A549 (cell line): Measurements from ENCODE around the gene LGALS7B. TPM values are rescaled to one million over a fixed set of nuclear protein-coding genes. Genes with fewer than 3 reads are reported as not detected.

Source experiments
- ATAC-seq, 2 experiments: fragments of 200-7000 bp in 1 of 2; fragments of >200 bp in 1 of 2; cut with Nextera tagmentation in 1 of 2; cut with Tn5 transposase in 1 of 2; 3 replicates each; pipeline versions ENCODE4 v1.8.0 to v1.9.1; 2018 to 2020; ENCODE audit warnings: mild to moderate bottlenecking in 1 of 2, moderate library complexity in 1 of 2
- CTCF ChIA-PET: fragments of 300-600 bp; sonication (Branson Sonifier 250); formaldehyde crosslinking; extraction: SDS; loops from one replicate; lab custom pipeline; 2021; ENCODE audit warnings: antibody characterized with exemption, inconsistent platforms; lab: Yijun Ruan, JAX
- POLR2A ChIA-PET: fragments of 350-600 bp; formaldehyde crosslinking; extraction: SDS; loops from one replicate; lab custom pipeline; 2021; ENCODE audit warnings: antibody characterized with exemption, inconsistent platforms; lab: Yijun Ruan, JAX
- DNase-seq, 2 experiments: peaks; one replicate each; pipeline versions ENCODE4 v3.0.0 to v3.0.0-alpha.2; 2011 to 2016; ENCODE audit warnings: low read depth in 1 of 2, low spot score in 1 of 2
- FAIRE-seq: peaks from 2 replicates; lab custom pipeline; 2011; peaks lifted over from hg19 to GRCh38; lab: Jason Lieb, UNC
- H3K27ac ChIP-seq, 2 experiments: fragments of >200 bp; sonication (Bioruptor Twin); formaldehyde crosslinking; 3 replicates each; pipeline ENCODE4 v1.5.1; 2016 to 2017
- H3K4me1 ChIP-seq: fragments of >200 bp; sonication (Bioruptor Twin); formaldehyde crosslinking; 3 replicates; pipeline ENCODE4 v1.6.1; 2016
- H3K4me2 ChIP-seq: fragments of >200 bp; sonication (Bioruptor Twin); formaldehyde crosslinking; 3 replicates; pipeline ENCODE4 v1.6.1; 2016
- H3K4me3 ChIP-seq: fragments of >200 bp; sonication (Bioruptor Twin); formaldehyde crosslinking; 3 replicates; pipeline ENCODE4 v1.5.1; 2016
- H3K9me3 ChIP-seq: fragments of >200 bp; sonication (Bioruptor Twin); formaldehyde crosslinking; 3 replicates; pipeline ENCODE4 v1.6.1; 2016
- CHD4 ChIP-seq: fragments of 200-600 bp; sonication (generic); IDR thresholded peaks from 2 replicates; pipeline ENCODE4 v1.6.1; 2016; ENCODE audit warnings: antibody characterized with exemption, mild to moderate bottlenecking, borderline replicate concordance
- CTCF ChIP-seq: fragments of >200 bp; sonication (Bioruptor Twin); formaldehyde crosslinking; IDR thresholded peaks from 3 replicates; pipeline ENCODE4 v1.5.1; 2016
- EHF ChIP-seq: fragments of 250-450 bp; sonication (Bioruptor Pico); IDR thresholded peaks from 2 replicates; pipeline ENCODE4 v1.5.0; 2020; ENCODE audit warnings: mild to moderate bottlenecking
- FOSB ChIP-seq: fragments of 250-450 bp; sonication (Bioruptor Pico); IDR thresholded peaks from 2 replicates; pipeline ENCODE4 v1.5.0; 2020; ENCODE audit warnings: mild to moderate bottlenecking, moderate library complexity
- FOSL2 ChIP-seq, 2 experiments: fragments of 450-650 bp in 1 of 2; fragments of >200 bp in 1 of 2; sonication (Bioruptor Twin) in 1 of 2; formaldehyde crosslinking; IDR thresholded peaks; 2 replicates each; pipeline versions ENCODE4 v1.5.0 to v1.6.1; 2016 to 2020; ENCODE audit warnings: mild to moderate bottlenecking in 1 of 2, moderate library complexity in 1 of 2
- HOXA7 ChIP-seq: fragments of 250-450 bp; sonication (Bioruptor Pico); IDR thresholded peaks from 2 replicates; pipeline ENCODE4 v1.5.0; 2020; ENCODE audit warnings: mild to moderate bottlenecking, moderate library complexity
- JUN ChIP-seq, 2 experiments: fragments of >200 bp; sonication (Bioruptor Twin); formaldehyde crosslinking; IDR thresholded peaks; 2 replicates in 1 of 2; 3 replicates in 1 of 2; pipeline ENCODE4 v1.6.1; 2016 to 2017
- KDM1A ChIP-seq: fragments of 200-600 bp; sonication (generic); IDR thresholded peaks from 2 replicates; pipeline ENCODE4 v1.6.1; 2016; ENCODE audit warnings: low read depth, mild to moderate bottlenecking
- MAZ ChIP-seq: fragments of 150-350 bp; IDR thresholded peaks from 2 replicates; pipeline ENCODE4 v1.6.1; 2014; ENCODE audit warnings: antibody characterized with exemption, low read depth, low read length, borderline replicate concordance
- POLR2AphosphoS2 ChIP-seq: conservative IDR thresholded peaks from 2 replicates; pipeline ENCODE4 v1.6.1; 2012; ENCODE audit warnings: low read length, improper control_type of control experiment, inconsistent platforms
- ZSCAN20 ChIP-seq: fragments of 250-450 bp; sonication (Bioruptor Pico); IDR thresholded peaks from 2 replicates; pipeline ENCODE4 v1.8.0; 2022; ENCODE audit warnings: mild to moderate bottlenecking, moderate library complexity
- WGBS: methylation state at CpG from one replicate; pipeline ENCODE4 v1.1.6; 2017; ENCODE audit errors: missing lambda C conversion rate; 5-methylcytosine and 5-hydroxymethylcytosine counted together
- polyA minus RNA-seq: library from RNA; depleted of rRNA, polyadenylated mRNA; stranded (reverse); fragments of >200 nt; gene quantifications from 2 replicates; pipeline ENCODE4 v1.2.3, GENCODE V29; 2011; rRNA and poly(A)+ RNA removed
- polyA plus RNA-seq, 4 experiments: library from polyadenylated mRNA; depleted of rRNA in 3 of 4; stranded (reverse); fragments of >200 nt; fragmentation: RNase III in 1 of 4; extraction: RNeasy Plus Mini Kit Qiagen cat#74134 plus additional on column Dnase treatment in 1 of 4; gene quantifications; 2 replicates in 3 of 4; 3 replicates in 1 of 4; pipeline ENCODE4 v1.2.3, GENCODE V29; 2011 to 2017

LGALS7B gene
- polyA plus RNA-seq (2011; rRNA removed) (0.27 TPM in 1 of 2 replicates, not detected in the other), polyA plus RNA-seq (2017; fragmentation: RNase III; extraction: RNeasy Plus Mini Kit Qiagen cat#74134 plus additional on column Dnase treatment) (not detected in 3 replicates), polyA minus RNA-seq (not detected in 2 replicates)
- 0.25 and 0.38 TPM in 2 replicates for polyA plus RNA-seq (2012; cell fraction: cytosol; rRNA removed)
- 0.29 TPM in 1 of 2 replicates, not detected in the other for polyA plus RNA-seq (2012; cell fraction: nucleus; rRNA removed)

GRCh38 chr19:38788478-38789243 is at the start of gene LGALS7B:
TSS of gene LGALS7B (plus strand) at chr19:38789200. CDS start at chr19:38789227, 27 bp downstream.
- CTCF ChIA-PET = interaction anchor here (1.0 to 1.4 kb wide), 2 partner anchors 10 to 19 kb away, joined by 4 read pairs; no protein-coding TSS in a partner anchor

GRCh38 chr19:38739440-38740256 is 49.4 kb upstream of the LGALS7B start:
- POLR2A ChIA-PET = no interaction called here
- Histone ChIP-seq H3K4me3 (no peak overlapping the region), H3K4me2 (no peak overlapping the region), H3K27ac (no peak overlapping the region; a peak in 1 of 6 replicates), H3K4me1 (peaks cover 24% of the 10 kb centered on the region), H3K9me3 (no peaks in the 10 kb centered on the region)
- 87% methylated on average over 16 of the region's 16 CpGs for WGBS
- CTCF ChIA-PET = interaction anchor here (0.7 to 3.1 kb wide), 11 partner anchors 9 to 191 kb away, joined by 3 to 12 read pairs (median 3); partner anchors contain the start of genes MRPS12 and SARS2
- peak; percentile 59 for FAIRE-seq
- TF ChIP-seq CTCF (no peak), ZSCAN20 (no peak), FOSB (CRISPR knock-in tag) (no peak), POLR2AphosphoS2 (peak; percentile 72), MAZ (no peak)
- no peak for ATAC-seq
- DNase-seq = peak in 1 of 2 experiments; percentile 29

More at GRCh38 chr19:38788478-38789243, at the start of gene LGALS7B:
- ATAC-seq = peak in 1 of 2 experiments; percentile 12; a peak in 3 of 6 replicates
- WGBS = 77% methylated on average over 12 of the region's 17 CpGs
- H3K4me1 ChIP-seq = peaks cover 21% of the 10 kb centered on the region
- no peaks in the 10 kb centered on the region for H3K9me3 ChIP-seq
- H3K4me3 ChIP-seq = no peak within 1 kb of the TSS
- peak within 1 kb of the TSS; percentile 32 to 46; a peak in 5 of 6 replicates for H3K27ac ChIP-seq
- DNase-seq = no peak
- no peak within 1 kb of the TSS for H3K4me2 ChIP-seq
- FAIRE-seq = no peak
- TF ChIP-seq KDM1A (0 out of 2 replicates have a peak, but pooled peaks have one; percentile 23), EHF (CRISPR knock-in tag) (no peak)
- POLR2A ChIA-PET = no interaction called here

GRCh38 chr19:38740257-38740592 is 48.8 kb upstream of the LGALS7B start:
- H3K4me3 ChIP-seq = no peak overlapping the region
- ATAC-seq = no peak
- TF ChIP-seq FOSL2 (IDR thresholded peaks at IDR 0.05) (no peak), FOSL2 (CRISPR knock-in tag; IDR thresholded peaks at IDR 0.05) (no peak), JUN (IDR thresholded peaks at IDR 0.05) (0 out of 5 replicates have a peak, but pooled peaks of 1 of the 2 experiments have one; percentile 14)
- TF ChIP-seq, all 56 proteins: peak for 1
- no peak overlapping the region for H3K27ac ChIP-seq
- CTCF ChIA-PET = interaction anchor here (0.7 to 3.1 kb wide), 5 partner anchors 10 to 147 kb away, joined by 3 to 12 read pairs (median 3); no protein-coding TSS in a partner anchor
- FAIRE-seq (no peak), DNase-seq (no peak)
- no peak overlapping the region for H3K4me2 ChIP-seq
- POLR2A ChIA-PET = no interaction called here
- no peaks in the 10 kb centered on the region for H3K9me3 ChIP-seq
- 92% methylated on average over 9 of the region's 9 CpGs for WGBS
- H3K4me1 ChIP-seq = peaks cover 19% of the 10 kb centered on the region

GRCh38 chr19:38740932-38741331 is 48.1 kb upstream of the LGALS7B start:
- H3K9me3 ChIP-seq = no peaks in the 10 kb centered on the region
- FAIRE-seq (no peak), DNase-seq (no peak)
- TF ChIP-seq CHD4 (no peak), HOXA7 (CRISPR knock-in tag) (0 out of 2 replicates have a peak, but pooled peaks have one; percentile 59)
- TF ChIP-seq, all 56 proteins: peak for 1
- Histone ChIP-seq H3K27ac (no peak overlapping the region), H3K4me2 (no peak overlapping the region), H3K4me3 (no peak overlapping the region), H3K4me1 (peaks cover 16% of the 10 kb centered on the region)
- ATAC-seq = no peak
- ChIA-PET CTCF (interaction anchor here (0.6 to 3.1 kb wide), 9 partner anchors 10 to 196 kb away, joined by 3 to 12 read pairs (median 3); no protein-coding TSS in a partner anchor), POLR2A (no interaction called here)
- WGBS = 75% methylated on average over 2 of the region's 2 CpGs
